Adrenal gland (tissue), 5 donors: ENCODE results near the gene AOX1.

Source experiments
- POLR2A ChIP-seq, 2 donors: fragments of 450-650 bp; IDR thresholded peaks; one replicate each; pipeline ENCODE4 v1.6.1; 2017; ENCODE audit warnings: antibody characterized with exemption in 2 of 2, mild to moderate bottlenecking in 2 of 2, moderate library complexity in 1 of 2
- TF ChIP-seq, protein P1 (sequence below), 6 experiments: fragments of 450-650 bp in 4 of 6; fragments of 200-600 bp in 2 of 6; sonication (generic) in 1 of 6; IDR thresholded peaks; 1 replicate in 5 of 6; 2 replicates in 1 of 6; pipeline versions ENCODE4 v1.5.1 to v1.8.0; 2016 to 2021; ENCODE audit warnings: antibody characterized with exemption in 6 of 6, mild to moderate bottlenecking in 2 of 6, moderate library complexity in 1 of 6
- donor health status: DM: no; HTN: no; CAD: no.

DNA sequence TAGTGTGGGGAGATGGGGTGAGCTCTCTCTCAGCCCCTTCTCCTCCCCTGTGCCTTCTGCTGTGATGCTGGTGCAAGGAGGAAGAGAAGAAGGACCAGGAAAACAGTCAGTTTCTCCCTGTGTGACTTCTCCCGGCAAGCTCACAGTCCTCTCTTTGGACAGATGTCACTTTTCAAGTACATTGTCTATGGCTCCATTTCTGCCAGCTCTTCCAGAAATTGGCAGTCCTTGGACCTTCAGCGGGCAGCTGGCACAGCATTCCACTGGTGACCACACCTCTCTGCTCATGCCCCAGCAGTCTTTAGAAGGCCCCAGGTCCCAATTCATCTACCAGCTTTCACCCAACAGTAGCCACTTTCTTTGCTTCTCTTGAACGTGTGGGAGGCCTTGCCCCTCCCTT lies 63.9 kb downstream of the AOX1 start:
- TF ChIP-seq, protein P1, sequence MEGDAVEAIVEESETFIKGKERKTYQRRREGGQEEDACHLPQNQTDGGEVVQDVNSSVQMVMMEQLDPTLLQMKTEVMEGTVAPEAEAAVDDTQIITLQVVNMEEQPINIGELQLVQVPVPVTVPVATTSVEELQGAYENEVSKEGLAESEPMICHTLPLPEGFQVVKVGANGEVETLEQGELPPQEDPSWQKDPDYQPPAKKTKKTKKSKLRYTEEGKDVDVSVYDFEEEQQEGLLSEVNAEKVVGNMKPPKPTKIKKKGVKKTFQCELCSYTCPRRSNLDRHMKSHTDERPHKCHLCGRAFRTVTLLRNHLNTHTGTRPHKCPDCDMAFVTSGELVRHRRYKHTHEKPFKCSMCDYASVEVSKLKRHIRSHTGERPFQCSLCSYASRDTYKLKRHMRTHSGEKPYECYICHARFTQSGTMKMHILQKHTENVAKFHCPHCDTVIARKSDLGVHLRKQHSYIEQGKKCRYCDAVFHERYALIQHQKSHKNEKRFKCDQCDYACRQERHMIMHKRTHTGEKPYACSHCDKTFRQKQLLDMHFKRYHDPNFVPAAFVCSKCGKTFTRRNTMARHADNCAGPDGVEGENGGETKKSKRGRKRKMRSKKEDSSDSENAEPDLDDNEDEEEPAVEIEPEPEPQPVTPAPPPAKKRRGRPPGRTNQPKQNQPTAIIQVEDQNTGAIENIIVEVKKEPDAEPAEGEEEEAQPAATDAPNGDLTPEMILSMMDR (IDR thresholded peaks at IDR 0.05), result no peak
- no peak for TF ChIP-seq POLR2A (IDR thresholded peaks at IDR 0.05)
